Smooth muscle cell (in vitro differentiated cells): ENCODE data around the gene BLZF1. TPM values are rescaled to one million over a fixed set of nuclear protein-coding genes. Genes with fewer than 3 reads are reported as not detected.

Experiments
- DNase-seq: peaks from one replicate; lab custom pipeline; 2025; ENCODE audit not compliant: unreplicated experiment; lab: John Stamatoyannopoulos, UW
- H2AFZ ChIP-seq: fragments of 200-600 bp; sonication (generic); 2 replicates; pipeline ENCODE4 v1.6.0; 2016; ENCODE audit warnings: antibody characterized with exemption, low read depth, mild to moderate bottlenecking
- H3F3A ChIP-seq: fragments of 200-600 bp; sonication (generic); 2 replicates; pipeline ENCODE4 v1.6.0; 2017; ENCODE audit warnings: antibody characterized with exemption, low read depth
- H3K27ac ChIP-seq: fragments of 200-600 bp; sonication (generic); 2 replicates; pipeline ENCODE4 v1.5.1; 2016; ENCODE audit warnings: low read depth, mild to moderate bottlenecking
- H3K27me3 ChIP-seq: fragments of 200-600 bp; sonication (generic); 2 replicates; pipeline ENCODE4 v1.6.1; 2016; ENCODE audit warnings: low read depth, mild to moderate bottlenecking
- H3K36me3 ChIP-seq: fragments of 200-600 bp; sonication (generic); 2 replicates; pipeline ENCODE4 v1.5.1; 2016; ENCODE audit warnings: low read depth
- H3K4me1 ChIP-seq: fragments of 200-600 bp; sonication (generic); 2 replicates; pipeline ENCODE4 v1.5.1; 2016; ENCODE audit warnings: low read depth
- H3K4me2 ChIP-seq: fragments of 200-600 bp; sonication (generic); 2 replicates; pipeline ENCODE4 v1.6.0; 2016; ENCODE audit warnings: mild to moderate bottlenecking
- H3K4me3 ChIP-seq: fragments of 200-600 bp; sonication (generic); 2 replicates; pipeline ENCODE4 v1.5.1; 2016; ENCODE audit warnings: mild to moderate bottlenecking
- H3K79me2 ChIP-seq: fragments of 200-600 bp; sonication (generic); 2 replicates; pipeline ENCODE4 v1.6.0; 2016; ENCODE audit warnings: low read depth, mild to moderate bottlenecking
- H3K9ac ChIP-seq: fragments of 200-600 bp; sonication (generic); 2 replicates; pipeline ENCODE4 v1.6.0; 2016; ENCODE audit warnings: low read depth
- H3K9me3 ChIP-seq: fragments of 200-600 bp; sonication (generic); replicated peaks from 2 replicates; pipeline ENCODE4 v1.5.1; 2016; ENCODE audit warnings: low read depth
- H4K20me1 ChIP-seq: fragments of 200-600 bp; sonication (generic); 2 replicates; pipeline ENCODE4 v1.6.0; 2016; ENCODE audit warnings: low read depth
- WGBS: methylation state at CpG from one replicate; pipeline ENCODE4 v1.1.7; 2016; ENCODE audit warnings: low lambda C conversion rate; 5-methylcytosine and 5-hydroxymethylcytosine counted together
- polyA plus RNA-seq: library from polyadenylated mRNA; unstranded; fragments of >200 nt; fragmentation: Nextera tagmentation; extraction: Ambion mirVana; gene quantifications from 2 replicates; pipeline ENCODE4 v1.2.1, GENCODE V29; 2016
- total RNA-seq: library from RNA; depleted of rRNA; stranded (reverse); fragments of >200 nt; gene quantifications from 2 replicates; pipeline ENCODE4 v1.2.3, GENCODE V29; 2014
- TF ChIP-seq, protein P1 (sequence below): fragments of 200-600 bp; sonication (generic); IDR thresholded peaks from 2 replicates; pipeline ENCODE4 v1.5.1; 2017; ENCODE audit warnings: borderline replicate concordance, mild to moderate bottlenecking, antibody characterized with exemption; ENCODE audit not compliant: insufficient read depth, poor library complexity, severe bottlenecking

BLZF1 gene
- total and polyA plus RNA-seq, 2 experiments from 2014 or later = 21.9 to 43.7 TPM

GRCh38 chr1:169368406-169368769 is 393 bp downstream of the BLZF1 start:
- Histone ChIP-seq H3F3A (no peaks in the 10 kb centered on the region), H3K27me3 (no peaks in the 10 kb centered on the region), H3K79me2 (peaks cover 71% of the 10 kb centered on the region), H3K27ac (peak overlapping the region; percentile 94), H3K36me3 (peaks cover 4% of the 10 kb centered on the region), H4K20me1 (peaks cover 10% of the 10 kb centered on the region), H3K4me3 (peak overlapping the region; percentile 89), H3K9me3 (no peaks in the 10 kb centered on the region), H2AFZ (peak overlapping the region; percentile 98), H3K4me2 (peak overlapping the region; percentile 83), H3K4me1 (peaks cover 15% of the 10 kb centered on the region), H3K9ac (peak overlapping the region; percentile 94)
- WGBS = under 1% methylated on average over 16 of the region's 16 CpGs
- TF ChIP-seq, protein P1, sequence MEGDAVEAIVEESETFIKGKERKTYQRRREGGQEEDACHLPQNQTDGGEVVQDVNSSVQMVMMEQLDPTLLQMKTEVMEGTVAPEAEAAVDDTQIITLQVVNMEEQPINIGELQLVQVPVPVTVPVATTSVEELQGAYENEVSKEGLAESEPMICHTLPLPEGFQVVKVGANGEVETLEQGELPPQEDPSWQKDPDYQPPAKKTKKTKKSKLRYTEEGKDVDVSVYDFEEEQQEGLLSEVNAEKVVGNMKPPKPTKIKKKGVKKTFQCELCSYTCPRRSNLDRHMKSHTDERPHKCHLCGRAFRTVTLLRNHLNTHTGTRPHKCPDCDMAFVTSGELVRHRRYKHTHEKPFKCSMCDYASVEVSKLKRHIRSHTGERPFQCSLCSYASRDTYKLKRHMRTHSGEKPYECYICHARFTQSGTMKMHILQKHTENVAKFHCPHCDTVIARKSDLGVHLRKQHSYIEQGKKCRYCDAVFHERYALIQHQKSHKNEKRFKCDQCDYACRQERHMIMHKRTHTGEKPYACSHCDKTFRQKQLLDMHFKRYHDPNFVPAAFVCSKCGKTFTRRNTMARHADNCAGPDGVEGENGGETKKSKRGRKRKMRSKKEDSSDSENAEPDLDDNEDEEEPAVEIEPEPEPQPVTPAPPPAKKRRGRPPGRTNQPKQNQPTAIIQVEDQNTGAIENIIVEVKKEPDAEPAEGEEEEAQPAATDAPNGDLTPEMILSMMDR = no peak
- DNase-seq = no peak

- Histone ChIP-seq H3K9ac (no peak overlapping the region), H3K4me2 (no peak overlapping the region), H3F3A (no peaks in the 10 kb centered on the region), H3K4me1 (peaks cover 11% of the 10 kb centered on the region), H4K20me1 (peaks cover 23% of the 10 kb centered on the region), H2AFZ (no peak overlapping the region), H3K4me3 (no peak overlapping the region), H3K36me3 (peaks cover 9% of the 10 kb centered on the region), H3K9me3 (no peaks in the 10 kb centered on the region), H3K27ac (no peak overlapping the region), H3K27me3 (no peaks in the 10 kb centered on the region), H3K79me2 (peaks cover 70% of the 10 kb centered on the region)
- TF ChIP-seq, protein P1 = no peak
- 92% methylated on average over 1 of the region's 1 CpG for WGBS
- no peak for DNase-seq
These were observed 3.4 kb downstream of the BLZF1 start for GRCh38 chr1:169371404-169371803.

DNA sequence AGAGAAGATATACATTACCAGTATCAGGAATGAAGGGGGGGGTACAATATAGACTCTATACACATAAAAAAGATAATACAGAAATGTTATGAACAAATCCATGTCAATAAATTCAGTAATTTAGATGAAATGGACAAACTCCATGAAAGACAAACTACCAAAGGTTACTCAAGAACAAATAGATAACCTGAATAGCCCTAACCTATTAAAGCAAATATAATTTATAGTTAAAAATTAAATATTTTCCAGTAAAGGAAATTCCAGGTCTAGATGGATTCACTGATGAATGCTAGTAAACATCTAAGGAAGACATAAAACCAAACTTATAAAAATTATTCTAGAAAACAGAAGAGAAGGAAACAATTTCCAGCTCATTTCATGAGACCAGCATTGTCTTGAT is 13.2 kb downstream of the BLZF1 start:
- H2AFZ ChIP-seq = no peak overlapping the region
- no peak overlapping the region for H3K4me3 ChIP-seq
- peaks cover 5% of the 10 kb centered on the region for H3K79me2 ChIP-seq
- no peaks in the 10 kb centered on the region for H3K27me3 ChIP-seq
- no peaks in the 10 kb centered on the region for H3K9me3 ChIP-seq
- no peak for DNase-seq
- no peaks in the 10 kb centered on the region for H3F3A ChIP-seq
- no peak overlapping the region for H3K27ac ChIP-seq
- H3K9ac ChIP-seq = no peak overlapping the region
- TF ChIP-seq, protein P1 = no peak
- peaks cover 42% of the 10 kb centered on the region for H3K36me3 ChIP-seq
- H3K4me2 ChIP-seq = no peak overlapping the region
- H3K4me1 ChIP-seq = no peaks in the 10 kb centered on the region
- peaks cover 4% of the 10 kb centered on the region for H4K20me1 ChIP-seq

DNA sequence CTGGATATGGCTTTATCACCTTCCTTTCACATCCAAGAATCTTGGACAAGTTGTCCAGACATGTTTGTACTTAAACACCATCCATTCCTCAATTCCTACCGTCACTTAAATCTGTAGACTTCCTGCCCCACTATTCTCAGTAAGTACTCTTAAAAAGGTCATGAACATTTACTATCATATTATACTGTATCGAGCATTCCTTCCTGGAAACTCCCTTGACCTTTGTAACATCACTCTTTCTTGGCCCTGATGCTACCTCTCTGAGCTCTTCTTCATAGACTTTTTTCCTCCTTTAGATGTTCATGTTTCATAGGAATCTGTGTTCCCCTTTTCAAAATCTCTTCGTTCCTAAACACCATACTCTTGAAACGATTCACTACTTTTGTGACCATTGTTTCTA is 15.5 kb downstream of the BLZF1 start:
- 91% methylated on average over 4 of the region's 4 CpGs for WGBS
- H3F3A ChIP-seq = no peaks in the 10 kb centered on the region
- H3K9me3 ChIP-seq = no peaks in the 10 kb centered on the region
- H3K27ac ChIP-seq = no peak overlapping the region
- H2AFZ ChIP-seq = no peak overlapping the region
- H3K9ac ChIP-seq = no peak overlapping the region
- no peaks in the 10 kb centered on the region for H3K79me2 ChIP-seq
- no peak for DNase-seq
- H3K4me3 ChIP-seq = no peak overlapping the region
- H3K36me3 ChIP-seq = peaks cover 43% of the 10 kb centered on the region
- TF ChIP-seq, protein P1 = no peak
- H3K4me1 ChIP-seq = no peaks in the 10 kb centered on the region
- H4K20me1 ChIP-seq = peaks cover 4% of the 10 kb centered on the region
- H3K4me2 ChIP-seq = no peak overlapping the region
- no peaks in the 10 kb centered on the region for H3K27me3 ChIP-seq
